ENCODE measurements around the gene FYB1. TPM values are rescaled to one million over a fixed set of nuclear protein-coding genes. Genes with fewer than 3 reads are reported as not detected.

Gene FYB1
- total RNA-seq = 0.34 and 16.9 TPM in 2 replicates

GRCh38 chr5:39219437-39219836, at the start of gene FYB1:
FYB1 (minus strand) TSS chr5:39219563; CDS start chr5:39202960, 16,603 bp downstream.

DNA sequence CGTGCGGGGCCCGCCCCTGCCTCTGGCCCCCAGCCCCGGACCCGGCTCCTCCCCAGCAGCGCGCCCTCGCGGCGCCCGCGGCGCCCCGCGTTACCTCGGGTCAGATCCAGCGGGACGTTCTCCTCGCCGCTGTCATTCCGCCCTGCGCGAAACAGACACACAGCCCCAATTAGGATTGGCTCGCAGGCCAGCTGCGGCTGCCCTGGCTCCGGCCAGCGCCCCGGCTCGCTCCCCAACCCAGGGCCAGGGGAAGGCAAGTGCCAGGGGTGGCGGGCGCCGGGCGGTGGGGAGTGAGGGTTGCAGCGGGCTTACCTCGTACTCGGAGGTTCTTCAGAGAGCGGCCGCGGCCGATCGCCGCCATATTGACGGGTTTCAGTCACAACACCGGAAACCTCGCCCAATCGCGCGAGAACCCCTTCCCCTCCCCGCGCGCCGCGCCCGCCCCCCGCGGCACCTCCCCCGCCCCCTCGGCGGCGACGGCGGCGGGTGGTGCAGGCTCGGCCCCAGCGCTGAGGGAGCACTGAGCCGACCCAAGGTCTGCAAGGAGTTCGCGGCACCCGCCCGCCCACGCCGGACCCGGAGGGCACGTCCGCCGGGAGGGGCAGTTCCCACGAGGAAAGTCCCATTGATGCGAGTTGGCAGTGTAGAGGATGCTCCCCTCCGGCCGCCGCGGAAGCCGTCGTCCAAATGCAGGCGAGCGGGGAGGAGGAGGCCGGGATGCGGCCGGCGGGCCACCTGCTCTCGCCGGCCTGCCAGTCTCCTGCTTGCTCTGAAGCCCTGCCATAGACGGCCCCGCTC, 145.1 kb downstream of the FYB1 start, which contains the start of gene RICTOR:
RICTOR (minus strand) TSS at position 383 of the 798 bp plus-strand sequence; CDS start at position 361, 22 bp downstream.

Other genes starting within 250 kb of the FYB1 start
- 34.9 and 35.1 TPM in 2 replicates for gene RICTOR, start 145.2 kb downstream of the FYB1 start, total RNA-seq
- gene C9, start 144.9 kb upstream of the FYB1 start, total RNA-seq = not detected in 2 replicates
- gene DAB2, start 205.4 kb upstream of the FYB1 start, total RNA-seq = 0.34 and 10.2 TPM in 2 replicates